ENCODE data around the gene SAMD4B.

The SAMD4B gene

DNA sequence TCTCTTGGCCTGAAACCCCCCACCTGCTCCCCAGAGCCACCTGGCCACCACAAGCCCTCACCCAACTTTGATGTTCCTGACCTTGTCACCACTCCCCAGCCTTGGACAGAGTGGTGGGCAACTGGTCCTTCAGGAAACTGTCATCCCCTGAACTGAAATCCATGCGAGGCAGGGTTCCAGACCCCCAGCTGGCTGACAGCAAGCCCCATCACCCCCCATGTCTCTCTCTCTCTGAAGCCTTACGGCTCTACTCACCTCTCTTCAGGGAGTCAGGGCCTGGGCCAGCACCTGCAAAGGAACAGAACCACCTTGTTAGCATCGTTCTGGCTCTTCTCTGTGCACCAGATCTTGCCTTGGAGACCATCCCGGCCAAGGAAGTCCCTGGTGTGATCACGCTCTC, 24.1 kb upstream of the SAMD4B start:
- no peak for TF ChIP-seq CTCF (IDR thresholded peaks at IDR 0.05)

GRCh38 chr19:39318690-39319089, 23.5 kb upstream of the SAMD4B start:
- Mint-ChIP-seq H3K9me3 (no peaks in the 10 kb centered on the region), H3K4me3 (peak overlapping the region; percentile 91), H3K36me3 (ENCODE audit: low read depth) (peaks cover 4% of the 10 kb centered on the region), H3K27ac (no peak overlapping the region), H3K4me1 (peaks cover 17% of the 10 kb centered on the region), H3K27me3 (ENCODE audit: low read depth, poor library complexity) (peaks cover 39% of the 10 kb centered on the region)
- no peak for TF ChIP-seq CTCF (IDR thresholded peaks at IDR 0.05)
- no peak for DNase-seq

More for the DNA sequence above, 24.1 kb upstream of the SAMD4B start:
- Mint-ChIP-seq H3K4me1 (peaks cover 17% of the 10 kb centered on the region), H3K27ac (no peak overlapping the region), H3K36me3 (ENCODE audit: low read depth) (peaks cover 8% of the 10 kb centered on the region), H3K27me3 (ENCODE audit: low read depth, poor library complexity) (peaks cover 34% of the 10 kb centered on the region), H3K4me3 (no peak overlapping the region), H3K9me3 (no peaks in the 10 kb centered on the region)
- no peak for DNase-seq

DNA sequence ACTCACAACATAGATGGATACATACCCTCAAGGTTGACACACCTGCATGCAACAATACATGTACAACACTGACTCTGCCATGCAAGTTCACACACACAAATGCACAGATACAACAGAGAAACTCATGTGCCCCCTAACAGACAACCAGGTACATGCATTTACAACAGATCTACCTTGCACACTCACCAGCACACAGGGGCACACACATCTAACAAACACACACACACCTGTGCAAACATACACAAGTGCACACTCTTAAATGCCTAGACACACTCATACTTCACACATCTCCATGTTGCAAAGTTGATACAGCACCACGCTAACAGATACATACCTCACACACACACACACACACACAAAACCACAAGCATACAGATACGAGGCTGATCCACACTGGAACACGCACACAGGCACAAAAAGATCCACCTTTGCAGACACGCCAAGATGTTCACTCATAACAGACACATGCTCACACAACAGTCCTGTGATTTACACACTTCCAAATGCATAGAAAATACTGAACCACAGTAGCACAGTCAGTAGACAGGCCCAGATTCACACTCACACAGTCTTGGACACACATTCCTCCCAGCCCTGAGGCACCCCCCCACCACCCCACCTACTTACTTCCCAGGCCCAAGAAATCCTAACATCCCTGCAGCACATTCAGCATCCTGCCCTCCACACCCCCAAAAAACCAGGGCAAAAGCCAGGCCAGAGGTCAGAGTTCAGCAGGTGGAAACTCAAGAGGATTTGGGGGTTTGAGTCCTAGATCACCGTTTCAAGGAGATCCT, 22.9 kb upstream of the SAMD4B start:
- DNase-seq = no peak
- H3K4me1 Mint-ChIP-seq = peaks cover 17% of the 10 kb centered on the region
- H3K36me3 Mint-ChIP-seq (ENCODE audit: low read depth) = peaks cover 4% of the 10 kb centered on the region
- H3K27me3 Mint-ChIP-seq (ENCODE audit: low read depth, poor library complexity) = peaks cover 45% of the 10 kb centered on the region
- no peak for TF ChIP-seq CTCF (IDR thresholded peaks at IDR 0.05)
- H3K9me3 Mint-ChIP-seq = no peaks in the 10 kb centered on the region
- H3K27ac Mint-ChIP-seq = no peak overlapping the region
- peak overlapping the region; percentile 91 for H3K4me3 Mint-ChIP-seq

GRCh38 chr19:39319892-39320248, 22.4 kb upstream of the SAMD4B start:
- no peak overlapping the region for H3K27ac Mint-ChIP-seq
- H3K9me3 Mint-ChIP-seq = no peaks in the 10 kb centered on the region
- H3K36me3 Mint-ChIP-seq (ENCODE audit: low read depth) = peaks cover 4% of the 10 kb centered on the region
- DNase-seq = peak; percentile 33
- H3K4me3 Mint-ChIP-seq = peak overlapping the region; percentile 91
- peaks cover 17% of the 10 kb centered on the region for H3K4me1 Mint-ChIP-seq
- peaks cover 46% of the 10 kb centered on the region for H3K27me3 Mint-ChIP-seq (ENCODE audit: low read depth, poor library complexity)
- TF ChIP-seq CTCF (IDR thresholded peaks at IDR 0.05) = no peak

- H3K27ac Mint-ChIP-seq = no peak overlapping the region
- H3K27me3 Mint-ChIP-seq (ENCODE audit: low read depth, poor library complexity) = peaks cover 56% of the 10 kb centered on the region
- H3K4me1 Mint-ChIP-seq = peaks cover 17% of the 10 kb centered on the region
- TF ChIP-seq CTCF (IDR thresholded peaks at IDR 0.05) = no peak
- peak overlapping the region; percentile 82 for H3K4me3 Mint-ChIP-seq
- no peaks in the 10 kb centered on the region for H3K36me3 Mint-ChIP-seq (ENCODE audit: low read depth)
- H3K9me3 Mint-ChIP-seq = no peaks in the 10 kb centered on the region
- no peak for DNase-seq
Observed at GRCh38 chr19:39321117-39321831, 20.9 kb upstream of the SAMD4B start.

Measured in nephron progenitor cell (in vitro differentiated cells).